Stimulated activated CD4-positive, alpha-beta T cell treated with anti-CD3 and anti-CD28 coated beads, Interleukin-15, amount 100 ng/mL, for 24 hours (primary cell): ENCODE results near the gene CASR.
"Not testable (repeated sequence)": the region's sequence is repeated elsewhere in the genome, so short reads cannot be mapped to it uniquely, and the experiment has no call there.

Experiments used
- DNase-seq: peaks from one replicate; pipeline ENCODE4 v3.0.0-alpha.2; 2020

Gene CASR

GRCh38 chr3:122183521-122183892 is at the start of gene CASR:
Gene CASR, plus strand, starts transcription at chr3:122183668. Its CDS starts 70,522 bp downstream, at chr3:122254190.
- peak; percentile 4 for DNase-seq

GRCh38 chr3:122146466-122146865 is 37.0 kb upstream of the CASR start:
- peak; percentile 82 for DNase-seq

- no peak for DNase-seq
These were observed 34.4 kb upstream of the CASR start for GRCh38 chr3:122148941-122149627.

- no peak for DNase-seq
These were observed 32.0 kb upstream of the CASR start for GRCh38 chr3:122151480-122151879.

GRCh38 chr3:122164983-122165382 is 18.5 kb upstream of the CASR start:
- DNase-seq = not testable (repeated sequence)

- no peak for DNase-seq
These were observed 15.8 kb upstream of the CASR start for GRCh38 chr3:122167630-122168029.

GRCh38 chr3:122168044-122168443 is 15.4 kb upstream of the CASR start:
- no peak for DNase-seq

- no peak for DNase-seq
These were observed 13.6 kb upstream of the CASR start for GRCh38 chr3:122169911-122170310.

- DNase-seq = not testable (repeated sequence)
These were observed 12.1 kb upstream of the CASR start for GRCh38 chr3:122171361-122171760.

GRCh38 chr3:122178711-122179110 is 4.8 kb upstream of the CASR start:
- DNase-seq = no peak

- no peak for DNase-seq
These were observed 574 bp downstream of the CASR start for GRCh38 chr3:122183893-122184590.

- DNase-seq = no peak
These were observed 1.1 kb downstream of the CASR start for GRCh38 chr3:122184591-122184929.

- no peak for DNase-seq
These were observed 2.9 kb downstream of the CASR start for GRCh38 chr3:122186372-122186771.

- DNase-seq = no peak
These were observed 5.3 kb downstream of the CASR start for GRCh38 chr3:122188737-122189136.

- no peak for DNase-seq
These were observed 5.9 kb downstream of the CASR start for GRCh38 chr3:122189357-122189756.

- no peak for DNase-seq
These were observed 7.1 kb downstream of the CASR start for GRCh38 chr3:122190525-122190924.

GRCh38 chr3:122198966-122199365 is 15.5 kb downstream of the CASR start:
- no peak for DNase-seq

GRCh38 chr3:122199552-122199951 is 16.1 kb downstream of the CASR start:
- no peak for DNase-seq

- no peak for DNase-seq
These were observed 17.2 kb downstream of the CASR start for GRCh38 chr3:122200661-122201060.

- not testable (repeated sequence) for DNase-seq
These were observed 18.0 kb downstream of the CASR start for GRCh38 chr3:122201476-122201875.

GRCh38 chr3:122208579-122208978 is 25.1 kb downstream of the CASR start:
- no peak for DNase-seq

GRCh38 chr3:122213650-122214049 is 30.2 kb downstream of the CASR start:
- DNase-seq = no peak

- DNase-seq = no peak
These were observed 31.2 kb downstream of the CASR start for GRCh38 chr3:122214711-122215110.

GRCh38 chr3:122215592-122216298 is 32.3 kb downstream of the CASR start:
- DNase-seq = no peak
